Epidermal melanocyte (primary cell): ENCODE measurements around the gene ZFAND4.
"Not testable (repeated sequence)": the region's sequence is repeated elsewhere in the genome, so short reads cannot be mapped to it uniquely, and the experiment has no call there.

Experiments
- DNase-seq: peaks from one replicate; pipeline ENCODE4 v3.0.0; 2011; ENCODE audit warnings: low spot score; ENCODE audit not compliant: insufficient read length

Gene ZFAND4

GRCh38 chr10:45591280-45591679 lies 81.3 kb downstream of the ZFAND4 start:
- no peak for DNase-seq

- no peak for DNase-seq
Observed at GRCh38 chr10:45589868-45590267, 82.7 kb downstream of the ZFAND4 start.

- DNase-seq = no peak
Observed at GRCh38 chr10:45589009-45589408, 83.6 kb downstream of the ZFAND4 start.

- DNase-seq = no peak
Observed at GRCh38 chr10:45586028-45586824, 86.3 kb downstream of the ZFAND4 start.

GRCh38 chr10:45585131-45585530 lies 87.4 kb downstream of the ZFAND4 start:
- DNase-seq = no peak

- no peak for DNase-seq
Observed at GRCh38 chr10:45582386-45582781, 90.2 kb downstream of the ZFAND4 start.

- DNase-seq = no peak
Observed at GRCh38 chr10:45581582-45582385, 90.8 kb downstream of the ZFAND4 start.

- no peak for DNase-seq
Observed at GRCh38 chr10:45581216-45581549, 91.4 kb downstream of the ZFAND4 start.

GRCh38 chr10:45580371-45581215 lies 92.0 kb downstream of the ZFAND4 start:
- no peak for DNase-seq

- DNase-seq = no peak
Observed at GRCh38 chr10:45578384-45578971, 94.1 kb downstream of the ZFAND4 start.

- no peak for DNase-seq
Observed at GRCh38 chr10:45575966-45576597, 96.5 kb downstream of the ZFAND4 start.

GRCh38 chr10:45575032-45575761 lies 97.4 kb downstream of the ZFAND4 start:
- not testable (repeated sequence) for DNase-seq

- no peak for DNase-seq
Observed at GRCh38 chr10:45569471-45569870, 103.1 kb downstream of the ZFAND4 start.

GRCh38 chr10:45566415-45566814 lies 106.2 kb downstream of the ZFAND4 start:
- DNase-seq = no peak
